ENCODE data around the gene CERCAM.

GRCh38 chr9:128409978-128410377 is 10.7 kb upstream of the CERCAM start:
- no peak for TF ChIP-seq EZH2phosphoT487 (IDR thresholded peaks at IDR 0.05; ENCODE audit: insufficient read depth, low read depth)
- no peak for TF ChIP-seq EZH2 (IDR thresholded peaks at IDR 0.05; ENCODE audit: insufficient read depth, poor library complexity, severe bottlenecking)
